ENCODE measurements around the gene C12orf57.
A peak's percentile ranks its signal among the peaks of the same experiment; 100 is the strongest.

Gene C12orf57

DNA sequence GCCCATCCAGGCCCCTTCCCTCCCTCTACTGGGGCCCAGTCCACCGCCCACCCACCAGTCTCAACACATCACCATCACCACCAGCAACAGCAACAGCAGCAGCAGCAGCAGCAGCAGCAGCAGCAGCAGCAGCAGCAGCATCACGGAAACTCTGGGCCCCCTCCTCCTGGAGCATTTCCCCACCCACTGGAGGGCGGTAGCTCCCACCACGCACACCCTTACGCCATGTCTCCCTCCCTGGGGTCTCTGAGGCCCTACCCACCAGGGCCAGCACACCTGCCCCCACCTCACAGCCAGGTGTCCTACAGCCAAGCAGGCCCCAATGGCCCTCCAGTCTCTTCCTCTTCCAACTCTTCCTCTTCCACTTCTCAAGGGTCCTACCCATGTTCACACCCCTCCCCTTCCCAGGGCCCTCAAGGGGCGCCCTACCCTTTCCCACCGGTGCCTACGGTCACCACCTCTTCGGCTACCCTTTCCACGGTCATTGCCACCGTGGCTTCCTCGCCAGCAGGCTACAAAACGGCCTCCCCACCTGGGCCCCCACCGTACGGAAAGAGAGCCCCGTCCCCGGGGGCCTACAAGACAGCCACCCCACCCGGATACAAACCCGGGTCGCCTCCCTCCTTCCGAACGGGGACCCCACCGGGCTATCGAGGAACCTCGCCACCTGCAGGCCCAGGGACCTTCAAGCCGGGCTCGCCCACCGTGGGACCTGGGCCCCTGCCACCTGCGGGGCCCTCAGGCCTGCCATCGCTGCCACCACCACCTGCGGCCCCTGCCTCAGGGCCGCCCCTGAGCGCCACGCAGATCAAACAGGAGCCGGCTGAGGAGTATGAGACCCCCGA lies 7.0 kb upstream of the C12orf57 start:
- DNase-seq = peak in 4 of 58 donors; percentile 48 to 59 (median 56)

DNA sequence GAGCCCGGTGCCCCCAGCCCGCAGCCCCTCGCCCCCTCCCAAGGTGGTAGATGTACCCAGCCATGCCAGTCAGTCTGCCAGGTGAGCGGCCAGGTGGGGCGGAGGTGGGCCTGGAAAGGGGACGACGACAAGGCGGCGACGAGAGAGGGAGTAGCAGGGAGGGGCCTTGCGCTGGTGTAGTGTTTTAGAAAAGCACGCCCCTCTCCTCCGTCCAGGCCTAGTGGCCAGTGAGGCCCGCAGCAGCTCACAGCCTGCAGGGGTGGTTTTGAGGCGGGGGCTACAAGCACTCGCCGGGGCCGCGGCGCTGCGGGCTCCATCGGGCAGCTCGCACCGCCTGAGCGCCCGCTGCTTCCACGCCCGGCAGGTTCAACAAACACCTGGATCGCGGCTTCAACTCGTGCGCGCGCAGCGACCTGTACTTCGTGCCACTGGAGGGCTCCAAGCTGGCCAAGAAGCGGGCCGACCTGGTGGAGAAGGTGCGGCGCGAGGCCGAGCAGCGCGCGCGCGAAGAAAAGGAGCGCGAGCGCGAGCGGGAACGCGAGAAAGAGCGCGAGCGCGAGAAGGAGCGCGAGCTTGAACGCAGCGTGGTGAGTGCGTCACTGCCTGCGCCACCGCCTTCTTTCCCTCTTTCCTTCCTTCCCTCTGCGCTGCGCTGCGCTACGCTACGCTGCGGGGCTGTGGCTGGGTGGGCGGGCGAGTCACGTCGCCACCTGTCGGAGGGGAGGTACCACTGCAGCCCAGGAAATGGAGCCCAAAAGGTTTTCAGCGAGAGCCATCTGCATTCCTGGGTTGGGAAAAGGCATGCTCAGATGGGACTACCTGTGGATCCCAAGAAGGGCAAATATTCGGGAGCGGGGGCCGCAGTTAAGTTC lies 6.1 kb upstream of the C12orf57 start:
- DNase-seq = peak; percentile 31 to 94 (median 88)

DNA sequence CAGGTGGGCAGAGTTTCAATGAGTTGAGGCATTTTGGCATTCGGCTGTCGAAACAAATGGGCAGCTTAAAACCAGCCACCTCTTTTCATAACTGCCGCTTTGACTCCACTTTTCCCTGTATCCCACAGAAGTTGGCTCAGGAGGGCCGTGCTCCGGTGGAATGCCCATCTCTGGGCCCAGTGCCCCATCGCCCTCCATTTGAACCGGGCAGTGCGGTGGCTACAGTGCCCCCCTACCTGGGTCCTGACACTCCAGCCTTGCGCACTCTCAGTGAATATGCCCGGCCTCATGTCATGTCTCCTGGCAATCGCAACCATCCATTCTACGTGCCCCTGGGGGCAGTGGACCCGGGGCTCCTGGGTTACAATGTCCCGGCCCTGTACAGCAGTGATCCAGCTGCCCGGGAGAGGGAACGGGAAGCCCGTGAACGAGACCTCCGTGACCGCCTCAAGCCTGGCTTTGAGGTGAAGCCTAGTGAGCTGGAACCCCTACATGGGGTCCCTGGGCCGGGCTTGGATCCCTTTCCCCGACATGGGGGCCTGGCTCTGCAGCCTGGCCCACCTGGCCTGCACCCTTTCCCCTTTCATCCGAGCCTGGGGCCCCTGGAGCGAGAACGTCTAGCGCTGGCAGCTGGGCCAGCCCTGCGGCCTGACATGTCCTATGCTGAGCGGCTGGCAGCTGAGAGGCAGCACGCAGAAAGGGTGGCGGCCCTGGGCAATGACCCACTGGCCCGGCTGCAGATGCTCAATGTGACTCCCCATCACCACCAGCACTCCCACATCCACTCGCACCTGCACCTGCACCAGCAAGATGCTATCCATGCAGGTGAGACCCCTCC lies 5.2 kb upstream of the C12orf57 start:
- no peak for DNase-seq

GRCh38 chr12:6939191-6939540 lies 4.7 kb upstream of the C12orf57 start:
- no peak for DNase-seq

- peak in 3 of 58 donors; percentile 19 to 39 (median 23) for DNase-seq
Observed at GRCh38 chr12:6941267-6941666, 2.6 kb upstream of the C12orf57 start.

- no peak for DNase-seq
Observed at GRCh38 chr12:6941782-6942181, 2.0 kb upstream of the C12orf57 start.

- DNase-seq = no peak
Observed at GRCh38 chr12:6942331-6942665, 1.5 kb upstream of the C12orf57 start.

DNA sequence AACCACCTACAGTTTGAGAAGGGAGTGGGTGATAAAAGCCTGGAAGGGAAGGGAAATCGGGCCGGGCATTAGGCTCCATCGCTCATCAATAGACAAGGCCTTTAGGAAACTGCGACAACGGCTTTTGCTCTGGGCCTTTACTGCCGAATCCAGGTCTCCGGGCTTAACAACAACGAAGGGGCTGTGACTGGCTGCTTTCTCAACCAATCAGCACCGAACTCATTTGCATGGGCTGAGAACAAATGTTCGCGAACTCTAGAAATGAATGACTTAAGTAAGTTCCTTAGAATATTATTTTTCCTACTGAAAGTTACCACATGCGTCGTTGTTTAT lies 467 bp upstream of the C12orf57 start:
- peak in 56 of 58 donors; percentile 19 to 95 (median 78) for DNase-seq

DNA sequence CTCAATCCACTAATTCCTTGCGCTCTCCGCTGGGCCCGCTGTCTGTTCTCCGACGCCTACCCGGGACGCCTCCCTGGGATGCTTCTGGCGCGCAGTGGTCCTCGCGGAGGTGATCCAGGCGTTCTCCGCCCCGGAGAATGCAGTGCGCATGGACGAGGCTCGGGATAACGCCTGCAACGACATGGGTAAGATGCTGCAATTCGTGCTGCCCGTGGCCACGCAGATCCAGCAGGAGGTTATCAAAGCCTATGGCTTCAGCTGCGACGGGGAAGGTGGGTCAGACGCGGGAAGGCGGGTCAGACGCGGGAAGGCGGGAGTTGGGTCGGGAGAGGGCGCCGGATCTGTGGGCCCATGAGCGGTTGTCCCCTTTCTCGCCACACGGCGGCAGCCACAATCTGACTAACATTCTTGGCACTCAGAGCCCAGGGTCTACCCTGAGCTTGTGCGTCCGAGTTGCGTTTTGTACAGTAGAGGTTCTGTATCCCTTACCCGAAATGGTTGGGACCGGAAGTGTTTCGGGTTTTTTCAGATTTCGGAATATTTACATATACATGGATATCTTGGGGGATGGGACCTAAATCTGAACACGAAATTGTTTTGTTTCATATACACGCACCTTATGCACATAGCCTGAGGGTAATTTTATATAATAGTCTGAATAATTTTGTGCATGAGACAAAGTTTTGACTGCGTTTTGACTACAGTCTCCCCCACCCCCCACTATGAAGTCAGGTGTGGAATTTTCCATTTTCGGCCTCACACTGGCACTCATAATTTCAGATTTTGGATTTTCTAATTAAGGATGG lies 762 bp downstream of the C12orf57 start:
- DNase-seq = peak; percentile 32 to 94 (median 84)

GRCh38 chr12:6945613-6946012 lies 1.8 kb downstream of the C12orf57 start:
- DNase-seq = no peak

DNA sequence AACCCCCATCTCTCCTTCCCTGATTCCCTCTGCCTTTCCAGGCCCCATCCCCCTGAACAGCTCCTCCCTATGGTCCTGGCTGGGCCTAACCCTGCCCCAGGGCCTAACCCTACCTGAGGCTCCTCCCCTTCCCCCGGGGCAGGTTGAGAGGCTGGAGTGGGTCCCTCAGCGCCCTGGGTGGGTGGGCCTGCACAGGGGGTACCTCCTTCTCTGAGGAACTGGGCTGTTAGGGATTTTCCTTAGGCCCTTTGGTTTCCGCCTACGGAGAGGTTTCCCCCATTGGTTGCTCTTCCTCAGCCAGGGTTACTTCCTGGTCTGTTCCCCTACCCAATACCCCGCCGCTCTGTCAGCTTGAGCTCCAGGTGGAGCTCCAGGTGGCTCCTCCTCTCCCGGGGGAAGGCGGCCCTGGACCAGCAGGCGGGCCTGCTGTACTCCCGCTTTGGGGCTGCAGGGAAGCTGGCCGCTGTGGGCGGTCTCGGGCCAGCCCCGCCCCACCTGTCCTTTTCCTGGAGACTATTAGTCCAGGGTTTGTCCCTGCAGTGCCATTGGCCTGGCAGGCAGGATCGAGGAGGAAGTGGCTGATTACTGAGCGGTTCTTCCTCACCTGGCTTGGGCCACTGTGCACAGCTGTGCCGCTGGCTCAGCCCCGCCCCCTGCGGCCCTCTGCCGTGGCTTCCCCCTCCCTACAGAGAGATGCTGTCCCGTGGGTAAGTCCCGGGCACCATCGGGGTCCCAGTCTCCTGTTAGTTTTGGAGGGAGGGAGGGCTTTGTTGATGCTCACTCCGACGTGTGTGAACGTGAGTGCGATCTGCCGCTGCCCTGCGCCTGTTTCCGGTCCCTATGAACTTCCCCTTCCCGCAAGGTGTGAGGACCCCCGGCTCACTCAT lies 2.5 kb downstream of the C12orf57 start:
- DNase-seq = no peak

DNA sequence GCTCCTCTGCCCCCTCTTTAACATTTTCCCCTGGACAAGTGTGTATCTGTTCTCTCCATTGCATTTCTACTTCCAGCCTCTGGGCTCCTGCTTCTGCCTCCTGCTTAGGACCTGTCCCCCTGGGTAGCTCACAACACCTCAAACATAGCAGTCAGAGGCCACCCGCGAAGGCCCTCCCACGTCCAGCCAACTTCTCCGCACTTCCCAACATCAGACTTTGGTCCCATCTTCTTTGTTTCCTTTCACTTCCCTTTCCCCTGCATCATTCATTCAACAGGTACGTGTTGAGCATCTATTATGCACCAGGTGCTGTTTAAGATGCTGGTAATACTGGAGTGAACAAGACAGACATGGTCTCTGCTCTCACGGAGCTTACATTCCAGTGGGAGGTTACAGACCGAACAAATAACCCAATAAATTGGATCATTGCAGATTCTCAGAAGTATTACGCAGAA lies 3.1 kb downstream of the C12orf57 start:
- DNase-seq = no peak

GRCh38 chr12:6947615-6948014 lies 3.8 kb downstream of the C12orf57 start:
- no peak for DNase-seq

DNA sequence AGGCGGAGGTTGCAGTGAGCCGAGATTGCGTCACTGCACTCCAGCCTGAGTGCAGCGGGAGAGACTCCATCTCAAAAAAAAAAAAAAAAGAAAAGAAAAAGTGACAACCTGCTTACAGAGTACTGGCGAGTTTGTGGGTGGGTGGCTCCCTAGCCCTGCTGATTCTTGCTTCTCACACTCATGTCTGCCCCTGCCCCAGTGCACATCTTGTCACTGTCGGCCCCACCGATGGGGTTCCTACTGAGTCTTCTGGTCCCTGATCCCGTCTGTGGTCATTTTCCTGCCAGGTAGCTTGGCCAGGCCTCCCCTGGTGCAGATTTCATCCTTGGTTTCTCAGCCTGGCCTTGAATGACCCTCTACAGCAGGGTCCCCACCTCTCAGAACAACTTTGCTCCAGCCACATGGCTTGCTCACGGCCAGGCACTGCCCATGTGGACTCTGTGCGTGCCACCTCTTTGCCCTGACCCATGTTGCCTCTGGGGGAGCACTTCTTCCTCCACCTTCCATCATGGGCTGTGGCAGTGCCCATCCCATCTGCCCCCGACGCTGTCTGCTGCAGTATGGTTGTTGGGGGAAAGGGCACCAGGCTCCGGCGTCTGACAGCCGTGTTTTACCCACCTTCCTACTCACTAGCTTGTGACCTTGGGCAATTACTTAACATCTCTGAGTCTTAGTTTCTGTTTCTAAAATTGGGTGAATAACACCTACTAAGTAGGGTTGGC lies 5.2 kb downstream of the C12orf57 start:
- no peak for DNase-seq

DNA sequence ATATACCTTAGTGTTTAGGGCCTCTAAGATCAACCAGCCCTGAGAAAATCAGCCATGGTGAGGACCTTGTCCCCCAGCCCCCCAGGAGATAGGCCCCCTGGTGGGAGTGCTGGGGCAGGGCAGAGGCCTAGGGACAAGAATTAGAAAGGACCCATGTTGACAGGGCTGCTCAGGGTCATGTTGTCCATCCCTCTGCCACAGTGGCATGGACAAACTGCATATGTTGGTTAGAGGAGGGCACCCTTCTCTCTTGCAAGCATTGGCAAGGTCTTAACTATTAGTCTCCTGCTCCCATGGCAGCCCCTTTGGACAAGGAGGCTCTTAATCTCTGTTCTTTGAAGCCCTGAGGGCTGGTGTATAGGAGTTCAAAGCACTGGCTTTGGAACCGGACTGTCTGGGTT lies 6.6 kb downstream of the C12orf57 start:
- no peak for DNase-seq

- DNase-seq = peak in 11 of 58 donors; percentile 19 to 35 (median 25)
Observed at GRCh38 chr12:6950811-6951540, 7.2 kb downstream of the C12orf57 start, which contains the start of gene PTPN6. PTPN6 (plus strand) TSS chr12:6951356; CDS start chr12:6951513, 157 bp downstream.

- no peak for DNase-seq
Observed at GRCh38 chr12:6951551-6952120, 7.8 kb downstream of the C12orf57 start.

Measured in anterior cingulate cortex (tissue), 58 donors.